Measurements from ENCODE around the gene CLCA4.
"Not testable (repeated sequence)": the region's sequence is repeated elsewhere in the genome, so short reads cannot be mapped to it uniquely, and the experiment has no call there.

CLCA4 gene

GRCh38 chr1:86563849-86564248, 17.0 kb downstream of the CLCA4 start:
- Mint-ChIP-seq H3K4me1 (no peaks in the 10 kb centered on the region), H3K4me3 (no peak overlapping the region), H3K36me3 (no peaks in the 10 kb centered on the region), H3K27ac (no peak overlapping the region), H3K9me3 (no peaks in the 10 kb centered on the region)
- ATAC-seq (no peak), DNase-seq (ENCODE audit: low spot score in 2 of 2) (no peak)

GRCh38 chr1:86567341-86567740, 20.5 kb downstream of the CLCA4 start:
- ATAC-seq, result no peak

GRCh38 chr1:86567878-86568277, 21.0 kb downstream of the CLCA4 start:
- Mint-ChIP-seq H3K36me3 (no peaks in the 10 kb centered on the region), H3K27ac (no peak overlapping the region), H3K9me3 (no peaks in the 10 kb centered on the region), H3K4me3 (no peak overlapping the region), H3K4me1 (no peaks in the 10 kb centered on the region)
- DNase-seq (ENCODE audit: low spot score in 2 of 2) (no peak), ATAC-seq (no peak)

More at GRCh38 chr1:86567341-86567740, 20.5 kb downstream of the CLCA4 start:
- no peaks in the 10 kb centered on the region for H3K36me3 Mint-ChIP-seq
- no peaks in the 10 kb centered on the region for H3K9me3 Mint-ChIP-seq
- no peak overlapping the region for H3K27ac Mint-ChIP-seq
- H3K4me1 Mint-ChIP-seq, result no peaks in the 10 kb centered on the region
- no peak for DNase-seq (ENCODE audit: low spot score in 2 of 2)
- H3K4me3 Mint-ChIP-seq, result no peak overlapping the region

- H3K4me1 Mint-ChIP-seq, result no peaks in the 10 kb centered on the region
- H3K9me3 Mint-ChIP-seq, result no peaks in the 10 kb centered on the region
- no peak for ATAC-seq
- no peak for DNase-seq (ENCODE audit: low spot score in 2 of 2)
- no peaks in the 10 kb centered on the region for H3K36me3 Mint-ChIP-seq
- no peak overlapping the region for H3K4me3 Mint-ChIP-seq
- H3K27ac Mint-ChIP-seq, result no peak overlapping the region
Measured at GRCh38 chr1:86573763-86574484, 27.0 kb downstream of the CLCA4 start.

GRCh38 chr1:86581231-86581630, 34.4 kb downstream of the CLCA4 start:
- H3K9me3 Mint-ChIP-seq, result no peaks in the 10 kb centered on the region
- ATAC-seq (no peak), DNase-seq (ENCODE audit: low spot score in 2 of 2) (no peak)
- no peaks in the 10 kb centered on the region for H3K36me3 Mint-ChIP-seq
- H3K27ac Mint-ChIP-seq, result no peak overlapping the region
- H3K4me3 Mint-ChIP-seq, result no peak overlapping the region
- no peaks in the 10 kb centered on the region for H3K4me1 Mint-ChIP-seq

- Mint-ChIP-seq H3K9me3 (no peaks in the 10 kb centered on the region), H3K4me1 (no peaks in the 10 kb centered on the region), H3K36me3 (no peaks in the 10 kb centered on the region), H3K4me3 (no peak overlapping the region), H3K27ac (no peak overlapping the region)
- ATAC-seq, result no peak
- DNase-seq (ENCODE audit: low spot score in 2 of 2), result no peak
Measured at GRCh38 chr1:86582161-86582560, 35.3 kb downstream of the CLCA4 start.

GRCh38 chr1:86583032-86583431, 36.2 kb downstream of the CLCA4 start:
- Mint-ChIP-seq H3K4me3 (no peak overlapping the region), H3K4me1 (no peaks in the 10 kb centered on the region), H3K27ac (no peak overlapping the region), H3K9me3 (no peaks in the 10 kb centered on the region), H3K36me3 (no peaks in the 10 kb centered on the region)
- ATAC-seq (no peak), DNase-seq (ENCODE audit: low spot score in 2 of 2) (no peak)

- H3K4me1 Mint-ChIP-seq, result no peaks in the 10 kb centered on the region
- H3K4me3 Mint-ChIP-seq, result no peak overlapping the region
- no peaks in the 10 kb centered on the region for H3K9me3 Mint-ChIP-seq
- no peak for DNase-seq (ENCODE audit: low spot score in 2 of 2)
- peak; percentile 31 for ATAC-seq
- no peak overlapping the region for H3K27ac Mint-ChIP-seq
- no peaks in the 10 kb centered on the region for H3K36me3 Mint-ChIP-seq
Measured at GRCh38 chr1:86583593-86583992, 36.7 kb downstream of the CLCA4 start.

- H3K4me3 Mint-ChIP-seq, result no peak overlapping the region
- H3K9me3 Mint-ChIP-seq, result peaks cover 11% of the 10 kb centered on the region
- ATAC-seq (no peak), DNase-seq (ENCODE audit: low spot score in 2 of 2) (no peak)
- H3K27ac Mint-ChIP-seq, result no peak overlapping the region
- no peaks in the 10 kb centered on the region for H3K36me3 Mint-ChIP-seq
- H3K4me1 Mint-ChIP-seq, result no peaks in the 10 kb centered on the region
Measured at GRCh38 chr1:86594284-86594770, 47.4 kb downstream of the CLCA4 start.

GRCh38 chr1:86596224-86596623, 49.3 kb downstream of the CLCA4 start:
- H3K4me1 Mint-ChIP-seq, result no peaks in the 10 kb centered on the region
- no peaks in the 10 kb centered on the region for H3K36me3 Mint-ChIP-seq
- H3K4me3 Mint-ChIP-seq, result no peak overlapping the region
- no peak overlapping the region for H3K27ac Mint-ChIP-seq
- DNase-seq (ENCODE audit: low spot score in 2 of 2) (no peak), ATAC-seq (no peak)
- peaks cover 11% of the 10 kb centered on the region for H3K9me3 Mint-ChIP-seq

- ATAC-seq (no peak), DNase-seq (ENCODE audit: low spot score in 2 of 2) (no peak)
- H3K27ac Mint-ChIP-seq, result no peak overlapping the region
- no peak overlapping the region for H3K4me3 Mint-ChIP-seq
- peaks cover 11% of the 10 kb centered on the region for H3K9me3 Mint-ChIP-seq
- no peaks in the 10 kb centered on the region for H3K36me3 Mint-ChIP-seq
- no peaks in the 10 kb centered on the region for H3K4me1 Mint-ChIP-seq
Measured at GRCh38 chr1:86596741-86597290, 49.9 kb downstream of the CLCA4 start.

GRCh38 chr1:86606080-86606479, 59.2 kb downstream of the CLCA4 start:
- H3K36me3 Mint-ChIP-seq; ATAC-seq; DNase-seq (ENCODE audit: low spot score in 2 of 2); H3K27ac Mint-ChIP-seq; H3K4me1 Mint-ChIP-seq; H3K4me3 Mint-ChIP-seq: not testable (repeated sequence)
- peaks cover 12% of the 10 kb centered on the region for H3K9me3 Mint-ChIP-seq

GRCh38 chr1:86616433-86616832, 69.6 kb downstream of the CLCA4 start:
- peaks cover 6% of the 10 kb centered on the region for H3K4me1 Mint-ChIP-seq
- H3K27ac Mint-ChIP-seq, result no peak overlapping the region

GRCh38 chr1:86616871-86617270, 70.0 kb downstream of the CLCA4 start:
- ATAC-seq, result peak; percentile 83
- Mint-ChIP-seq H3K4me3 (no peak overlapping the region), H3K27ac (no peak overlapping the region), H3K9me3 (peaks cover 12% of the 10 kb centered on the region), H3K36me3 (no peaks in the 10 kb centered on the region), H3K4me1 (peaks cover 6% of the 10 kb centered on the region)
- no peak for DNase-seq (ENCODE audit: low spot score in 2 of 2)

More at GRCh38 chr1:86616433-86616832, 69.6 kb downstream of the CLCA4 start:
- no peak for ATAC-seq
- Mint-ChIP-seq H3K9me3 (peaks cover 12% of the 10 kb centered on the region), H3K36me3 (no peaks in the 10 kb centered on the region), H3K4me3 (no peak overlapping the region)
- no peak for DNase-seq (ENCODE audit: low spot score in 2 of 2)

- no peak overlapping the region for H3K4me3 Mint-ChIP-seq
- H3K27ac Mint-ChIP-seq, result no peak overlapping the region
- no peak for ATAC-seq
- no peak for DNase-seq (ENCODE audit: low spot score in 2 of 2)
- H3K9me3 Mint-ChIP-seq, result peaks cover 6% of the 10 kb centered on the region
- H3K4me1 Mint-ChIP-seq, result peaks cover 6% of the 10 kb centered on the region
- H3K36me3 Mint-ChIP-seq, result no peaks in the 10 kb centered on the region
Measured at GRCh38 chr1:86618358-86618757, 71.5 kb downstream of the CLCA4 start.

- Mint-ChIP-seq H3K4me1 (peaks cover 6% of the 10 kb centered on the region), H3K36me3 (no peaks in the 10 kb centered on the region), H3K9me3 (peaks cover 5% of the 10 kb centered on the region), H3K4me3 (no peak overlapping the region), H3K27ac (no peak overlapping the region)
- ATAC-seq, result no peak
- DNase-seq (ENCODE audit: low spot score in 2 of 2), result no peak
Measured at GRCh38 chr1:86619313-86619712, 72.4 kb downstream of the CLCA4 start.

Measured in stimulated activated effector memory CD8-positive, alpha-beta T cell treated with anti-CD3 and anti-CD28 coated beads, Interleukin-12 subunit alpha, Interleukin-12 subunit beta, amount 100 ng/mL, for 72 hours (primary cell).